GM21528 (cell line): ENCODE results near the gene ABCA3.

Experiments used
- ATAC-seq: cut with Tn5 transposase; IDR thresholded peaks from one replicate; pipeline ENCODE4 v1.9.1; 2021; ENCODE audit warnings: mild to moderate bottlenecking, moderate library complexity; ENCODE audit not compliant: unreplicated experiment, low FRiP score

Gene ABCA3

DNA sequence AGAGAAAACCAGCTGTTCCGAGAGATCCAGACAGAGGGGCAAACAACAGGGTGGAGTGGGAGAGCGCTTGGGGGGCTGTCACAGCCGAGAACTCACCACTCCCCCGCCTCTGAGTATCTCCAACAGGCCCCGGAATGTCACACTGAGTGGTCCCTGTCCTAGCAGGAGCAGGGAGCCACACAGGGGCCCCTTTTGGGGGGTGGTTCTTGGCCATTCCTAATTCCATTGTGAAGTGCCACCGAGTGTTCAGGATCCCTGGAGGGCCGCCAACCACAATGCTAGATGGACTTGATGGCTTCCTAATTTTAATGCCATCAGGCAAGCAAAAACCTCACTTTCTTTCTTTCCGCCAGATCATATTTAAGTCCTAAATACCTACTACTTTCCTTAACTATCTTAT lies 16.8 kb downstream of the ABCA3 start:
- no peak for ATAC-seq

DNA sequence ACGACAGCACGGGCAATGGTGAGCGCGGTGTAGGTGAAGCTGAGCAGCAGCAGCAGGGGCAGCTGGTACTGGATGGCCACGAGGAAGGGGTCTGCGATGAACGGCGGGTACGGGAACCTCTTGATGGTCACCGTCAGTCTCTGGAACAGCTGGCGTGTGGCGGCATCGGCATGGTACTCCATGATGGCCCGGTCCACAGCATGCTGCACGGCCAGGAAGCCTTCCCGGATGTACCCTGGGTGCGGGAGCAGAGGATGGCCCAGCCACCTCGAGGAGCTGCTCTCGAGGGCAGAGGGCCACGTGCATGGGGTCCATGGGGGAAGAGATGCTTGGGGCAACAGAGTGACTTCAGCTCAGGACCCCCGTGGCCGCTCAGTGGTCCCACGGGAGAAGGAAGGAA lies 20.9 kb downstream of the ABCA3 start:
- no peak for ATAC-seq

DNA sequence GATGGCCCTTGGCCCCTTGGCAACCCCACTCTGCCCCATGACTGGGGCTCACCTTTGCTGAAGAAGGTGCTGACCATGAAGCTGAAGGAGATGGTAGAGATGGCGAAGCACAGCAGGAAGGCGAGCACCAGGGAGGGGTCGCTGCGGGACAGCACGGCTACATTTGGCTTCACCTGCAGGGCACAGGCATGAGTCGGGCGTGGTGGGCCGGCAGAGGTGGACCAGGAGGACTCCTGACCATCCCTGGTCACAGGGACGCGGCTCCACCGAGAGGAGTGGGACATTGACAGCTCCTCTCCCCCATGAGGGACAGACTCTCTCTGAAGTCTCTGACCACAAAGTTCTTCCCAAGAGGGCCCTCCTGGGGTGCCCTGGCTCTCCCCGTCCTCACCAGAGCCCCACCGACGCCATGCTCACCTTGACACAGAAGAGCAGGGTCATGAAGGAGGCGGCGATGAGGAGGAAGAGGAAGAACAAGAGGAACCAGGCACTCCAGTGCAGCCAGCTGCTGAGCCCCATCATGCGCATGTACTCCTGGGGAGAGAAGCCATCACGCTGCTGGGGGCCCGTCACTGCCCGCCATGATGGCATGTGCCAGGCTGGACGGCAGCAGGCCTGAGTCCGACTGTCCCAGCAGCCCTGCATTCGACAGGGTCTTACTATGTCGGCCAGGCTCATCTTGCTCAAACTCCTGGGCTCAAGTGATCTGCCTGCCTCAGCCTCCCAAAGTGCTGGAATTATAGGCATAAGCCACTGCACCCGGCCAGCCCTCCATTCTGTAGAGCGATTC lies 23.1 kb downstream of the ABCA3 start:
- ATAC-seq, result no peak

DNA sequence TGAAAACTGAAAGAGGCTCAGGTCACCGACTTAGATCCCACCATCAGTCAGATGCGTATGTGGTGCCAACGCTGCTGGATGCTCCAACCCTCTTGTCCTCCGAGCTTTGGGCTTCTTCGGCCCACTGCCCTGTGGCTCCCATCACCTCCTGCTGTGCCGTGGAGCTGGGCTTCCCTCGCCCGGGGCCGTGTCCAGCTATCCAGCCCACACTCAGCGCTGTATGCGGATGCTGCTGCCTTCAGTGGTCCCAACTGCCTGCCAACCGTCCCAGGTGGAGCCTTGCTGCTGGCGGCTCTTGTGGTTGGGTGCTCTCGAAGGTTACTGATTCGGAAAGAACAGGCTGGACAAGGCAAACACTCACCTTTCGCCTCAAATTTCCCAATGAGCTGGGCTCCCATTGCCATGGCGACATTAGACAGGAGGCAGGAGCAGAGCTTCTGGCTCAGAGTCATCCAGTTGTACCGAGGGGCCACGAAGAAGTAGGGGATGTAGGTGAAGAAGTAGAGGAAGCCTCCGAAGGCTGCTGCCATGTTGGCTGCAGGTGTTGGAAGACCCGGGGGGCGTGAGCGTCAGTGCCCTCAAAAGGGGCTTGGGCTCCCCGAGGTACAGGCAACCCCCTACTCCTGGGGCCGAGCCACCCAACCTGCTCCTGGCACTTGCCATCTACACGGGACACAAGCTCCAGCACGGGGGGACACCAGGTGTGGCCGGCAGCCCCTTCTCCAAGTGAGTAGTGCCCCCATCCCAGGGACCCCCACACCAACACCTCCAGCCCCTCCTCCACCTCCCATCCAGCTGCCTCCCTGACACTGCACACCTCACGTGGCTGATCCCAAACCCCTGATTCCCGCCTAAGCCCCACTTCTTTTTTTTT lies 32.2 kb downstream of the ABCA3 start:
- ATAC-seq, result no peak

DNA sequence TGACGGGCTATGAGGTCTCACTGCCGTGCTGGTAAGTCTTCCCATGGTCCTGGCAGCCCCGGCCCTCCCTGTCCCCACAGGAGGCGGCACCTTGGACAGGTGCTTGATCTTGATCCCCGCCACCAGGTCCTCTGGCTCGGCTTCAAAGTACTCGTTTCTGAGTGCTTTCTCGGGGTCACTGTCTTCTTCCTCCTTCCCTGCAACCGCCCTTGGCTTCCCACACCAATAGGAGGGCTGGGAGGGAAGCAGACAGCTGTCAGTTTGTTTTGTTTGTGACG lies 40.7 kb downstream of the ABCA3 start:
- no peak for ATAC-seq

DNA sequence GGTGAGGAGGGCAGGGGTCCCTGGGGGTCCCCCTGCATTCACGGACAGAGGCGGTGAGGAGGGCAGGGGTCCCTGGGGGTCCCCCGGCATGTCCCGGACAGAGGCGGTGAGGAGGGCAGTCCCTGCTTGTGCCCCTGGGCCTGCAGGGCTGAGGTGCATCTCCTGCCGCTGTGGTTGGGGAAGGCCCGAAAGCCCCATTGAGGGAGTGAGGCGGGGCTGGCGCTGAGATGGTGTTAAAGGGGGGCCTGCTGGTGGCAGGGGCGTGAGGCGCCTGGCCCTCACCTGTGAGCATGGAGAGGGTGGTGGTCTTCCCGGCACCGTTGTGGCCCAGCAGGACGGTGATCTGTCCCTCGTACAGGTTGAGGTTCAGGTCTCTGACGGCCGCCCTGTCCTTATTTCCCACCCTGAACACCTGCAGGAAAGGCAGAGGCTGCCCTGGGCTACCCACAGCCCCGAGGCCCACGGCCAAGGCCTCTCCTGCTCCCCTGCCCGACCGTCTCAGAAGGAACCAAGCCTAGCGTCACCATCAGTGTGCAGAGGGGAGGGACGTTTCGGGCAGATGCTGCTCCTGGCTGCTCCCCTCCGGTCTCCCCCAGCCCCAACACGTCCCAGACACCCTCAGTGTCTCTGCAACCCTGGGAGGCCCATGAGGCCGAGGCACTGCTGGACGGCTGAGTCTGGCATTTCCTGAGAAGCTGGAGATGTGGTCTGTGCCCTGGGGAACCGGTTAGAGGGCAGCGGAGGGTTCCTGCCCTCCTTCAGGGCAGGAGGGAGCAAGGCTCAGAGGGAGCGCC lies 41.2 kb downstream of the ABCA3 start:
- no peak for ATAC-seq

DNA sequence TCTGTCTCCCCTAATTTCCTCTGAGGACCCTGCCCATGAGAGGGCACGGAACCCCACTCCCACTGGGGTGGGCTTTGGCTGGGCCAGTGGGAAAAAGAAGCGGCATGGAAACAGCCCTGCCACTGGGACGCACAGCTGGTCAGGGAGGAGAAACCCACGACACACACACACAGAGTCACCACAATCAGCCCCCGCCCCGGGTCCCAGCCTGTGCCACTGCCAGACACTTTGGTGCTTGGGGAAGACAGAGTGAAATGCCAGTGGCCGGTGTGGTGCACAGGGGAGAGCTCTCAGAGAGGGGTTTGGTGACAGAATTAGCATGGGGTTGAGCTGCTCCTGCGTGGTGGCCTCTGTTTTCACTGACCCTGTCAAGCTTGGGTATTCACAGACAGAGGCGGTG lies 41.9 kb downstream of the ABCA3 start:
- no peak for ATAC-seq

DNA sequence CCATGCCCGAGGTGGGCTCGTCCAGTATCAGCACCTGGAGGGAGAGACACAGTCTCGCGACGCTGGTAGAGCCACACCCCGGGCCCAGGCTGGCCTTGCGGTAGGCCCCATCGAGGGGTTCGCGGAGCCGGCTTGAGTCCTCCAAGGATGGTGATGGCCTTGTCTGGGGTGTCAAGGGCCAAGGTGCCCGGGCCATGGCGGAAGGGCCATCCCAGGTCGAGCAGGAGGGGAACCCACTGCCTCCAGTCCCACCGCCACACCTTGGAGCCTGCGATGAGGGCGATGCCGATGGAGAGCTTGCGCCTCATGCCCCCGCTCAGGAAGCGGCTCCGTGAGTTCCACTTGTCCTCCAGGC lies 43.0 kb downstream of the ABCA3 start:
- ATAC-seq, result no peak

DNA sequence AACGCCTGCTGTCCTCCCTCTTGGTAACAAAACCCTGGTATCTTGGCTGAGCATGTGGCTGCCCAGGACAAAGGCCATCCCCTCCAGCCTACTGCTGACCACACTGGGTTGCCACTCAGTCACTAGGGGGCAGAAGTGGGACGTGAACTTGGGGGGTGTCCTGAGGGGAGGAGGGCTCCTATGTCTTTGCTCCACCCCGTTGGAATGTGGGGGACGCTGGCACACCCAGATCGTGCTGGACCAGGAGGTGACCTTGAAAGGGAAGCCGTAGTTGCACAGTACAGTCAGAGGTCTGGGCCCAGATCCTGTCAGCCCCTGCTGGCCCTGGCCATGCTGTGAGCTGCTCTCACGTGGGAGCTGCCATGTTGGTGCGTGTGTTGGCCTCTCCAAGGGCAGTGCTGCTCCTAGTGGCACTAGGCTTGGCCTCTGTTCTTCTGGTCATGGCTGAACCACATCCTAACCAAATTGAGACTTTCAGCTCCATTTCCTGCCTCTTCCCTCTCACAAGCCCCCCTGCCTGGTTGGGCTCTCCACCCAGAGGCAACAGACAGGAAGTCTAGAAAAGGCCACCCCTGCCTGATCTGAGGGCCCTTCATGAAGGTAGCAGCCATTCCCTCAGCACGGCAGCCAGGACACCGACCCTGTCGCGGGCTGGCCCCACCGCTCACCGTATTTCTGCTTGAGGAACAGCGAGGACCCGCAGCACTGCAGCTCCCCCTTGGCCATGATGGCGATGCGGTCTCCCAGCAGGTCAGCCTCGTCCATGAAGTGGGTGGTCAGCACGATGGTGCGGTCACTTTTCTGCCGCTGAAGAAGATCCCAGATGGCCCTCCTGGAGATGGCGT lies 43.6 kb downstream of the ABCA3 start:
- no peak for ATAC-seq

DNA sequence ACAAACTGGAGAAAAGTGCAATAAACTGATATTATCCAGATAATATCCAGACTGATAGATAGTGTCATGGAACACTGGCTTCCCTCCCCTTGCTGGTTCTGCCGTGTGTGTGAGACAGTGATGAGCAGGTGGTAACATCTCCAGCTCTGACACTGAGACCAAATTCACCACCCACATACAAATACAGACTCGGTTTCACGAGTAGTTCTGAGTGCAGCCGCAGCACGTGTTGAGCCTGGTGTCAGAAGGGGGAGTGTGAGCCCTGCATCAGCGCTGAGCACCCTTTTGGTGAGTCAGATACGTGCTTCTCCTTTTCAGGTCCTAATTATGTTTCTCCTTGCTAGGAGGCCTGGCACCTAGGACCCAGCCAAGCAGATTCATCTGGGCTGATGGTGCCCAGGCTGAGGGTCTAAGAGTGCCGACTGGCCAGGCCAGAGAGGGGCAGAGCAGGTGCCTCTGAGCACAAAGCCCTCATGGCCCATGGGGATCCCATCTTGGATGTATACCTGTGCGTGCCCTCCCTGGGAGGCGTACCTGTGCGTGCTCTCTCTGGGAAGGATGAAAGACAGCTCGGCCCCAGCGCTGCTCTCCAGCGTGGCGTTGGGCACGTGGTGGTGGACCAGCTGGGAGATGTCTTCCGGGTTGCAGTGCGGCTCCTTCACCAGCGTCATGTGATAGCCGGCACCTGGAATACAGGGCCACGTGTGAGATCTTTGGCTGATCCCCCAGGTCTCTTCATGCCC lies 45.3 kb downstream of the ABCA3 start:
- ATAC-seq, result no peak

DNA sequence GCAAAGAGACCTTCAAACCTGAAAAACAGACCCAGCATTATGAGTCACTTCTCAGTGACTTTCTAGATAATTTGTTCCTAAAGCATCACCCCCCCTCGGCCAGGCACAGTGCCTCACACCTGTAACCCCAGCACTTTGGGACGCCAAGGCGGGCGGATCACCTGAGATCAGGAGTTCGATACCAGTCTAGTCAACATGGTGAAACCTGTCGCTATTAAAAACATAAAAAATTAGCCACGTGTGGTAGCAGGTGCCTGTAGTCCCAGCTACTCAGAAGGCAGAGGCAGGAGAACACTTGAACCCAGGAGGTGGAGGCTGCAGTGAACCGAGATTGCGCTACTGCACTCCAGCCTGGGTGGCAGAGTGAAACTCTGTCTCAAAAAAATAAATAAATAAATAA lies 48.3 kb downstream of the ABCA3 start:
- no peak for ATAC-seq

DNA sequence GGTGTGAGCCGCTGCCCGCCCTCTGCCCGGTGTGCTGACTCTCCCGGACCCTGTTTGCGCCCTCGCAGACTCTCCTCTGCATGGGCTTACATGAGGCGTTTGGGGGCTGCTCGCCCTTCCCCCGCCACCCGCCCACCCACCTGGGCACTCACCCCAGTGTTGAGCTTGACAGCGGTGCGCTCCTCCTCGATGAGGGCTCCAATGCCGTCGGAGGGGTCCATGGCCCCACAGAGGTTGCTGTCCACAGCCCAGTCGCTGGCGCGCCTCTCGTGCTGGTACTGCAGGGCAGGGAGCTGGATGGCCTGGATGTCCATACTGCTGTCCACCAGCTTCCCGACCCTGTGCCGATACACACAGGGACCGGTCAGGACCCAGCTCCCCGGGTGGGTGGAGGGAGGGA lies 51.2 kb downstream of the ABCA3 start:
- no peak for ATAC-seq

DNA sequence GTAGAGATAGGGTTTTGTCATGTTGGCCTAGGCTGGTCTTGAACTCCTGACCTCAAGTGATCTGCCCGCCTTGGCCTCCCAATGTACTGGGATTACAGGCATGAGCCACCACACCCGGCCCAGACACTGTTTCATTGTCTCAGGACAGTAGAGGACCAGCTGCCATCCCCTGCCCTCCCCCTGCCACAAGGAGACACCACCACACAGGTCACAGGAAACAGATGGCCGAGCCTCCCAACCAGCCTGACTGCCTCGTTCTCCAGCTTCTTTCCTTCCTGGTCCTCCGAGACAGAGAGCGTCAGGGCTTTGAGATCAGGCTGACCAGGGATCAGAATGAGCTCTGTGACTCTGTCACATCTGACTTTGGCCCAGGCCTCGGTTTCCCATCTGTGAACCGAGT lies 51.8 kb downstream of the ABCA3 start:
- no peak for ATAC-seq

DNA sequence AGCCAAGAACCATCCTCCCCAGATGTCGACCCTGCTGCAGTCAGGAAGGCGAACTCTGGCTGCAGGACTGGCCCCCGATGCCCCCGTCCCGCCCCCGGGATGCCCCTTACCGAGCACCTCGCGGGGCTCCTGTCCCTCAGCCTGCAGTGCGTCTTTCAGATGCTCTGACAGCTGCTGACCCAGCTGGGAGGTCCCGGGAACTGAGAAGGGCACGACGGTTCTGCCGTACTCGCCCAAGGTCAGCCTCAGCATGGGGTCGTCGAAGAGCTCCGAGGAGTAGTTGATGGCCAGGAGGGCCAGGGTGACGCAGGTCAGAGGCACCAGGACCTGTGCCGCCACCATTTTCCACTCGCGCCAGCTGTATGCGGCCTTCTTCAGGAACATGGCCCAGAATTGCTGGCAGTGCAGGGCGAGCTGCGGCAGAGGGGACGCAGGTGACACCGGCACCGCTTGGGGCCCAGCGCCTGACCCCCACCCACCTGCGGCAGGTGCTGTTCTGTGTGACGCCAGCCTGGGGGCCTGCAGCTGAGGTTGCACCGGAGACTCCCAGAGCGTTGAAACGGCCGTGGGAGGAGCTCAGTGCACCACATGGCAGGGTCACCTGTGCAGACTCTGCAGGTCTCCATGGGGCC lies 52.5 kb downstream of the ABCA3 start:
- ATAC-seq, result no peak

DNA sequence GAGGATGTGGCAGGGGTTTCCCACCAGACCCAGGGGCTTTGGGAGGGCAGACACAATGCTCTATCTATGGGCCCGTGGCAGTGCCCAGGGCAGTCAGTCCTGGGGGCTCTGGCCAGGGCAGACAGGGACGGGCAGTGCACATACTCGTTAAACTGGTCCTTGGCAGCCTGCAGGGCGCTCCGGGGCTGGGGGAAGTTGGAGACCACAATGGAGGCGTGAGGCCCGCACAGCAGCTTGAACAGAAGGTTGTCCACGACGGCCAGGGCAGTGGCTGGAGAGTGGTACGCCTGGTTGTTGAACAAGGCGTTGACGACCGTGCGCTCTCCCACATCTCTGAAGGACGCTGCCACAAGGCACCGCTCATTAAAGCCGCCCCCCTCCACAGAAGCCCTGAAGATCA lies 54.0 kb downstream of the ABCA3 start:
- ATAC-seq, result no peak

DNA sequence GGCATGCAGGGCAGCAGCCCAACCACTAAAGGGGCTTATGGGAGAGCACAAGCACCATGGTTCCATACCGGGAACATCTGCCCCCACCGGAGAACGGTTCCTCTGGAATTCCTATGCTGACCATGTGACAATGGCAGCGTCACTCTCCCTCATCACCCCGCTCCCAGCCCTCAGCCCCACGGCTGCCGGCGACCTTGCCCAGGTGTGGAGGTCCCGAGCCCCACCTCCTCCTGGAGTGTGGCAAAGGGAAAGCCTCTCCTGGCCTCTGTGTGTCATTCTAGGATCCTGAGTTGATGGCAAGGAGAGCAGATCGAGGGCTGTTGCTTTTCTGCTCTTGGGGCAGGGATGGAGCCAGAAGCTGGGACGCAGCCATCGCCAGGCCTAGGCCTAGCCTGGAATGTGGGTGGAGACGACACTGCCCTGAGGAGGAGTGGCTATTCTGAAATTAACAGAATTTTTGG lies 54.8 kb downstream of the ABCA3 start:
- ATAC-seq, result no peak

DNA sequence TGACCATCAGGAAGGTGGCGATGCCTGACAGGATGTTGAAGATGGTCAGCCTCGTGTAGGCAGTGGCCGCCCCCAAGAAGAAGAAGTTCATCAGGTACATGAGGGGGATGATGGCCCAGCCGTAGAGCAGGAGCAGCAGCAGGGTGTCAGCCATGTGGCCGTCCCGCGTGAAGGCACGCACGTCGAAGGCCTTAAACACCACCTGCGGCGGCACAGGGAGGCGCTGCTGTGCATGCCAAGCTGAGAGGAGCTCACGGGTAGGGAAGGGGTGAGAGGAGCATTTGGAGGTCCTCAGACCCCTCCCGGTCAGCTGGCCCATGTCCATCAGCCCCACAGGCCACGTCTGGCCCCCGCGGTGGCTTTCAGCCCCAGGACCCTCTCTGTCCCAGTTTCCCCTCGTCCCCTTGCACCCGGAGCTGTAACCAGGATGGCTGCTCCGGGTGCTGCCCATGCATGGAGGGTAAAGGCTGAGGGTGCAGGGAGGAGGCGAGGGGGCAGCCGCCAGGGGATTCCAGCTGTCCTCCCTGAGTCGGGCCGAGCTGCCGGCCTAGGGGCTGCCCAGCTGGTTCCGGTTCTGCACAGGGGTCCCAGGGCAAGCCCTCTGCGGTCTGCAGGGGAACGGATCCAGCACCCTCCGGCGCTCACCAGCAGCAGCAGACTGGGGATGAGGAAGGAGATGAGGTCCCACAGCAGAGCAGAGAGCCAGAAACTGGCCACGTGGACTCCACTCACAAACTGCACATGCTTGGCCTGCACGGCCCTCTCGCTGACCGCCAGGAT lies 55.5 kb downstream of the ABCA3 start:
- no peak for ATAC-seq

DNA sequence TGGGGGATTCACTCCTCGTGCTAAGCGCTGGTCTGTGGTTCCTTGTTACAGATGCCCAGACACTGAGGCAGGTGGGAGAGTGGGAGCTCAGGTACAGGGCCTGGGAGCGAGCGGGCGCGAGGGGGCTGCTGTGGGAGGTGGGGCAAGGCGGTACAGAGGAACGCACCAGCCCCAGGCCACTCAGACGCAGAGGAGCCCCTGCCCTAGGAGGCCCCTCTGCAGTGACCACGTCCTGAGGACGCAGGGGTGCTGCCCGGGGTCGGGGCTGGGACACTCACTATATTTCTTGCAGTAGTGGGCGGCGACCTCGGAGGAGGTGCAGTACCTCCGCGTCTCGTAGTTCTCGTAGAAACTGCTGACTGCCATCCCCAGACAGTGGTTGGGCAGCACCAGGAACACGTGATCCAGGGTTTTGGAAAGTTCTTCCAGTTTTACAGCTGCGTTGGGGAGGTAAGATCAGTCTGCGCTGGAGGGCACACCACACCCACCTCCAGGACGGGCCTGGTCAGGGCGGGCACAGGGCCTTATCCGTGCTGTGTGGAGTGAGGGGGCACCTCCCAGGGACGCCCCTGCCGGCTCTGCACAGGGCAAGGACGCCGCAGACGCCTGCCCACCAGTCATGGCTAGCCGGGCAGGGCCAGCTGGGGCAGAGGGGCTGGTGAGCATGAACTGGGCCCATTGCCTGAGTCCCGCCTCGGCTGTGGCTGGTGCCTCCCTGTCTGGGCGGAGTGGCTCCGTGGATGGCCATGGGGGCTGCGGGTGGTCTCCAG lies 56.3 kb downstream of the ABCA3 start:
- ATAC-seq, result no peak
